Retinal pigment epithelial cell (primary cell): ENCODE results near the gene DOLPP1.
A peak's percentile ranks its signal among the peaks of the same experiment; 100 is the strongest.

ENCODE experiments used
- DNase-seq: peaks from one replicate; pipeline ENCODE4 v3.0.0-alpha.2; 2010; ENCODE audit warnings: low read depth
- H3K4me3 ChIP-seq: 2 replicates; pipeline ENCODE4 v1.5.1; 2011; ENCODE audit warnings: mild to moderate bottlenecking, low read length, control low read depth, moderate library complexity
- TF ChIP-seq, protein P1 (sequence below): conservative IDR thresholded peaks from 2 replicates; pipeline ENCODE4 v1.5.1; 2011; ENCODE audit warnings: low read depth, low read length, control low read depth, inconsistent platforms

DOLPP1 gene

GRCh38 chr9:129101279-129101678, 20.4 kb downstream of the DOLPP1 start:
- no peak overlapping the region for H3K4me3 ChIP-seq
- TF ChIP-seq, protein P1, sequence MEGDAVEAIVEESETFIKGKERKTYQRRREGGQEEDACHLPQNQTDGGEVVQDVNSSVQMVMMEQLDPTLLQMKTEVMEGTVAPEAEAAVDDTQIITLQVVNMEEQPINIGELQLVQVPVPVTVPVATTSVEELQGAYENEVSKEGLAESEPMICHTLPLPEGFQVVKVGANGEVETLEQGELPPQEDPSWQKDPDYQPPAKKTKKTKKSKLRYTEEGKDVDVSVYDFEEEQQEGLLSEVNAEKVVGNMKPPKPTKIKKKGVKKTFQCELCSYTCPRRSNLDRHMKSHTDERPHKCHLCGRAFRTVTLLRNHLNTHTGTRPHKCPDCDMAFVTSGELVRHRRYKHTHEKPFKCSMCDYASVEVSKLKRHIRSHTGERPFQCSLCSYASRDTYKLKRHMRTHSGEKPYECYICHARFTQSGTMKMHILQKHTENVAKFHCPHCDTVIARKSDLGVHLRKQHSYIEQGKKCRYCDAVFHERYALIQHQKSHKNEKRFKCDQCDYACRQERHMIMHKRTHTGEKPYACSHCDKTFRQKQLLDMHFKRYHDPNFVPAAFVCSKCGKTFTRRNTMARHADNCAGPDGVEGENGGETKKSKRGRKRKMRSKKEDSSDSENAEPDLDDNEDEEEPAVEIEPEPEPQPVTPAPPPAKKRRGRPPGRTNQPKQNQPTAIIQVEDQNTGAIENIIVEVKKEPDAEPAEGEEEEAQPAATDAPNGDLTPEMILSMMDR: no peak
- no peak for DNase-seq

- no peak for DNase-seq
- TF ChIP-seq, protein P1: no peak
- H3K4me3 ChIP-seq: no peak overlapping the region
Observed at GRCh38 chr9:129102095-129102525, 21.2 kb downstream of the DOLPP1 start.

DNA sequence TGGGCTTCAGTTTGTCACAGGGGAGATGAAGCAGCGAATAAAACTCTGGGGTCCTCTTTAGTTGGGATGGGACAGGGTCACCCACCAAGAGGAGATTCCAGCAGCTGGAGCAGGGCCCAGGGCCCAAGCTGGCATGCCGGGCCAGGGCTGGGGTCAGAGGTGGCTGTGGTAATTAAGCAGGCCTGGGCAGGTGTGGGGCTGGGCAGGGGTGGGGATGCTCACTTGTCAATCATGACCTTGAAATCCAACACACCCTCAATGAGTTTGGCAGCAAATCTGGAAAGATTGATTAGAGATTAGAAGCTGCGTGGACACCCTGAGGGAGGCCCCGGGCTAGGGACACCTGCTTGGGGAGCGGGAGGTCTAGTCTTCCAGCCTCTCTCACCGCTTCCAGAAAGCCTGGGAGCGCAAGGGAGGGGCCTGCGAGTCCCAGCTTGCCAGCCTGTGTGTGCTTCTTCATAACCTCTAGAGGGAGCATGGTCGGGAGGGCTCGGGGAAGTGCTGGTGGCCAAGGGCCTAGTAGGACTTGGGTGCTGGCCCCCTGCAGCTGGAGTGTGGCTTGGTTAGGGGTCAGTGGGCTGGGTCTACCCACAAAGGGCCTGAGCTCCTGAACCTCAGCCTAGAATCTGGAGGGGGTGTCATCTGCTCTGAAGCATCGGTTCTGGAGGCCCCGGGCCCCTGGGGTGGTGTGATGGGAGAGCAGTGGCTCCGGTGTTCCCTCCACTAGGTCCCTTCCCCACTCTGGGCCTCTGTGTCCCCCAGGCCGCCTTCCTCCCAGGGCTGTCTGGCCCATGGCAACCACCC, 22.1 kb downstream of the DOLPP1 start:
- no peak overlapping the region for H3K4me3 ChIP-seq
- TF ChIP-seq, protein P1: peak; percentile 75
- no peak for DNase-seq

DNA sequence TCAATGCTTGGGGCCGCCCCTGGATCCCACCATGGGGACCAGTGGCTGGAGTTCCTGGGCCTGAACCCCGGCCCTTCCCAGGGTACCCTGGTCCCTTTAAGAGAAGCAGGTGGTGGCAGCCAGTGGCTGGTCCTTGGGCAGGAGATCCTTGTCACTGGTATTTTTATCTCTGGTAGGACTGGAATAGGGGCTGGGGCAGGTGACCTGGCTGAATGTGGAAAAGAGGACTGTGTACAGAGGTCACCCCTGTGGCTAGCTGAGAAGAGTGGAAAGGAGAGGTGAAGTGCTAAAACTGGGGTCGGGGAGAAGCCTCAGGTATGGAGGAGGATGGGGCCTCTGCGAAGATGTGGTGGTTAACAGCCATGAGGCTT, 22.7 kb downstream of the DOLPP1 start:
- TF ChIP-seq, protein P1: no peak
- no peak overlapping the region for H3K4me3 ChIP-seq
- no peak for DNase-seq

- DNase-seq: no peak
- no peak overlapping the region for H3K4me3 ChIP-seq
- TF ChIP-seq, protein P1: no peak
Observed at GRCh38 chr9:129104051-129104450, 23.1 kb downstream of the DOLPP1 start.

DNA sequence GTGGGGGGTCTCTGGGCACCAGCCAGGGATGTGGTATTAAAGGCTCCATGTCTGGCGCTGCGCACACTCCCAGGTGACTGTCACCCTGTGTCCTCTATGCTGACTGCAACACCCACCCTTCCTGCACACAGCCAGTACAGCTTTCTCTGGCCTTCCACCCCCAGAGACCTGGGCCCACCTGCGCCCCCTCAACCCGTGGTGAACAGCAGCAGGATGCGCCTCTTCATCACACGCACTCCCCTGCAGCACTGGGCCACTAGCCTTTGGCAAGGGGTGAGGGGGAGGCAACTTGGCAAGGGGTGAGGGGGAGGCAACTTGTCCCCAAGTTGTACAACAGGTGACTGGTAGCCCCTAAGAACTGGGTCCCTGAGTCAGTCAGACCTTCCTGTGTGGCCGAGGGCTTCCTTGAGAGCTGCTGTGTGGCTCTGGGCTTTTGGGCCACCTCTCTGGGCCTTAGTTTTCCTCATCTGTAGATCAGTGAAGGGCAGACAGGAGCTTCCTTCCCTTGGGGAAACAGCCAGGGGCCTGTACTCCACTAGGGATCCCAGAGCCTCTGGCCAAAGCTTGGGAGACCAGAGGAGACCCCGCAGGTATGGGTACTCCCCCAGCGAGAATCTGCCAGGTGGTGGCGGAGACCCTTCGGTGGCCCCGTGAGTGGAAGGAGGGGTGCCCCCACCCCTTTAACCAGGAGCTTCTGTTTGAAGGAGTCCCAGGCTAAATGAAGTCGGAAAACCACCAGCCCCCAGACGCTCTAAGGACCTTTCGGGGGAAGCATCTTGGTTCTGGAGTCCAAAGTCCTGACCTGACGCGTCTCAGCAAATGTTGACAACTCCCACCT, 25.2 kb downstream of the DOLPP1 start:
- TF ChIP-seq, protein P1: no peak
- H3K4me3 ChIP-seq: no peak overlapping the region
- DNase-seq: no peak
